GM12878 (cell line): ENCODE results near the gene SH2D5. TPM values are rescaled to one million over a fixed set of nuclear protein-coding genes. Genes with fewer than 3 reads are reported as not detected.

ENCODE experiments used
- ATAC-seq: fragments of 200-7000 bp; cut with Tn5 transposase; 3 replicates; pipeline ENCODE4 v1.9.1; 2020; ENCODE audit warnings: mild to moderate bottlenecking, moderate library complexity
- BruUV-seq: library from RNA; stranded (reverse); fragments of 400-500 nt; replicated peaks from 2 replicates; lab custom pipeline; 2021; lab: Mats Ljungman, UMichigan
- CTCF ChIA-PET: fragments of 300-600 bp; sonication (Branson Sonifier 250); formaldehyde crosslinking; extraction: SDS; loops from one replicate; lab custom pipeline; 2021; ENCODE audit warnings: inconsistent platforms; lab: Yijun Ruan, JAX
- POLR2A ChIA-PET: fragments of 350-600 bp; formaldehyde crosslinking; extraction: SDS; loops from one replicate; lab custom pipeline; 2021; ENCODE audit warnings: inconsistent platforms; lab: Charles Lee
- RAD21 ChIA-PET: fragments of 300-600 bp; sonication (Branson Sonifier 250); formaldehyde crosslinking; loops from one replicate; lab custom pipeline; 2023; ENCODE audit warnings: antibody characterized with exemption; ENCODE audit not compliant: unreplicated experiment; lab: Charles Lee
- SMC1A ChIA-PET: fragments of 300-600 bp; sonication (Branson Sonifier 250); formaldehyde crosslinking; loops from one replicate; lab custom pipeline; 2023; ENCODE audit not compliant: unreplicated experiment, uncharacterized antibody; lab: Charles Lee
- DNase-seq: peaks from one replicate; pipeline ENCODE4 v3.0.0-alpha.2; 2011; ENCODE audit warnings: low read depth, low spot score
- FAIRE-seq: peaks from 3 replicates; lab custom pipeline; 2011; peaks lifted over from hg19 to GRCh38; lab: Jason Lieb, UNC
- H2AFZ ChIP-seq: 2 replicates; pipeline ENCODE4 v1.6.0; 2011; ENCODE audit warnings: low read depth, low read length, control low read depth; ENCODE audit not compliant: control insufficient read depth
- H3K27ac ChIP-seq: 2 replicates; pipeline ENCODE4 v1.5.1; 2011; ENCODE audit warnings: control low read depth; ENCODE audit not compliant: control insufficient read depth, insufficient read depth
- H3K27me3 ChIP-seq, 2 experiments: replicated peaks in 1 of 2; 2 replicates each; pipeline versions ENCODE4 v1.6.0 to v1.6.1; 2011; ENCODE audit warnings: low read length in 1 of 2; ENCODE audit not compliant: control insufficient read depth in 2 of 2, insufficient read depth in 2 of 2
- H3K36me3 ChIP-seq, 2 experiments: 2 replicates each; pipeline ENCODE4 v1.5.1; 2011; ENCODE audit warnings: low read length in 1 of 2; ENCODE audit not compliant: control insufficient read depth in 2 of 2, insufficient read depth in 2 of 2
- H3K4me1 ChIP-seq: 2 replicates; pipeline ENCODE4 v1.6.1; 2011; ENCODE audit warnings: mild to moderate bottlenecking, low read length, moderate library complexity, mixed read lengths; ENCODE audit not compliant: control insufficient read depth, insufficient read depth
- H3K4me2 ChIP-seq: 2 replicates; pipeline ENCODE4 v1.6.0; 2011; ENCODE audit warnings: control low read depth; ENCODE audit not compliant: control insufficient read depth, insufficient read depth
- H3K4me3 ChIP-seq: fragments of 200-600 bp; sonication (generic); 2 replicates; pipeline ENCODE4 v1.5.1; 2016
- H3K79me2 ChIP-seq: 2 replicates; pipeline ENCODE4 v1.6.0; 2011; ENCODE audit warnings: low read length; ENCODE audit not compliant: control insufficient read depth, insufficient read depth
- H3K9ac ChIP-seq: 2 replicates; pipeline ENCODE4 v1.8.0; 2011; ENCODE audit warnings: low read length, control low read depth, mixed read lengths; ENCODE audit not compliant: control insufficient read depth, insufficient read depth
- H3K9me3 ChIP-seq: replicated peaks from 3 replicates; pipeline ENCODE4 v1.5.1; 2011; ENCODE audit warnings: mild to moderate bottlenecking, low read length; ENCODE audit not compliant: control insufficient read depth, insufficient read depth
- H4K20me1 ChIP-seq: 2 replicates; pipeline ENCODE4 v1.6.0; 2011; ENCODE audit not compliant: control insufficient read depth, insufficient read depth
- ATF7 ChIP-seq: fragments of 450-650 bp; IDR thresholded peaks from 2 replicates; pipeline ENCODE4 v1.6.1; 2016; ENCODE audit warnings: low read depth, mild to moderate bottlenecking
- BACH1 ChIP-seq: fragments of 450-650 bp; IDR thresholded peaks from 2 replicates; pipeline ENCODE4 v1.6.1; 2017; ENCODE audit warnings: mild to moderate bottlenecking, borderline replicate concordance
- CBFB ChIP-seq: IDR thresholded peaks from 2 replicates; pipeline ENCODE4 v1.6.1; 2016; ENCODE audit warnings: antibody characterized with exemption, low read depth
- FOS ChIP-seq: IDR thresholded peaks from 3 replicates; pipeline ENCODE4 v1.6.1; 2011; ENCODE audit warnings: borderline replicate concordance; ENCODE audit not compliant: insufficient read length; ENCODE audit errors: extremely low read depth
- HCFC1 ChIP-seq: fragments of 150-350 bp; IDR thresholded peaks from 2 replicates; pipeline ENCODE4 v1.6.1; 2014; ENCODE audit warnings: low read length
- JUNB ChIP-seq: IDR thresholded peaks from 2 replicates; pipeline ENCODE4 v1.6.1; 2016; ENCODE audit warnings: antibody characterized with exemption, mild to moderate bottlenecking
- MAX ChIP-seq: IDR thresholded peaks from 2 replicates; pipeline ENCODE4 v1.6.1; 2012; ENCODE audit warnings: low read depth, low read length, improper control_type of control experiment
- NR2C1 ChIP-seq: fragments of 450-650 bp; IDR thresholded peaks from 2 replicates; pipeline ENCODE4 v1.6.1; 2017; ENCODE audit warnings: antibody characterized with exemption, mild to moderate bottlenecking, moderate library complexity
- RCOR1 ChIP-seq: conservative IDR thresholded peaks from 2 replicates; pipeline ENCODE4 v1.6.1; 2012; ENCODE audit warnings: low read depth, low read length, improper control_type of control experiment
- RFX5 ChIP-seq: IDR thresholded peaks from 2 replicates; pipeline ENCODE4 v1.6.1; 2011; ENCODE audit warnings: low read depth, low read length, improper control_type of control experiment
- STAT1 ChIP-seq: fragments of 450-650 bp; conservative IDR thresholded peaks from 2 replicates; pipeline ENCODE4 v1.6.1; 2014; ENCODE audit warnings: antibody characterized with exemption, mild to moderate bottlenecking
- ZBTB33 ChIP-seq: fragments of 450-650 bp; IDR thresholded peaks from 2 replicates; pipeline ENCODE4 v1.6.1; 2017; ENCODE audit warnings: mild to moderate bottlenecking
- ZNF217 ChIP-seq: fragments of 450-650 bp; IDR thresholded peaks from 2 replicates; pipeline ENCODE4 v1.6.1; 2017; ENCODE audit warnings: antibody characterized with exemption, mild to moderate bottlenecking
- WGBS: methylation state at CpG from one replicate; pipeline ENCODE4 v1.1.6; 2016; ENCODE audit warnings: low lambda C conversion rate; ENCODE audit not compliant: insufficient replicate concordance, insufficient coverage; ENCODE audit errors: missing lambda C conversion rate; 5-methylcytosine and 5-hydroxymethylcytosine counted together
- in situ Hi-C: fragments of 300-500 bp; cut with MboI; formaldehyde crosslinking; loops from 9 replicates; pipeline ENCODE4 v1.14.3; 2018; ENCODE audit warnings: mixed read lengths
- intact Hi-C: fragments of 100-400 bp; cut with micrococcal nuclease; formaldehyde crosslinking; loops from one replicate; pipeline ENCODE4 v1.14.2; 2022; ENCODE audit not compliant: unreplicated experiment
- polyA plus RNA-seq, 11 experiments: library from polyadenylated mRNA; depleted of rRNA in 4 of 11; unstranded in 6 of 11; stranded (reverse) in 5 of 11; fragments of >200 nt; fragmentation: Nextera tagmentation in 4 of 11; fragmentation: Illumina TruSeq in 1 of 11; extraction: Ambion mirVana in 4 of 11; extraction: Trizol in 1 of 11; gene quantifications; 1 replicate in 1 of 11; 2 replicates in 10 of 11; pipeline versions ENCODE4 v1.2.1 to v1.2.3, GENCODE V29; 2011 to 2016; ENCODE audit warnings: inconsistent platforms in 2 of 11, missing spikeins in 2 of 11, low read depth in 1 of 11
- total RNA-seq, 4 experiments: library from RNA; depleted of rRNA in 3 of 4; stranded (reverse); fragments of >200 nt in 3 of 4; fragmentation: Illumina TruSeq in 1 of 4; extraction: Trizol in 1 of 4; gene quantifications; 2 replicates each; pipeline versions ENCODE4 v1.2.1 to v1.2.3, GENCODE V29; 2013 to 2021
- TF ChIP-seq, protein P1 (sequence below): IDR thresholded peaks from 2 replicates; pipeline ENCODE4 v1.6.1; 2011; ENCODE audit warnings: borderline replicate concordance, low read depth, mild to moderate bottlenecking, moderate library complexity, low read length; ENCODE audit not compliant: insufficient read depth, poor library complexity, severe bottlenecking

Gene SH2D5
- total and polyA plus RNA-seq, 10 of the 15 experiments (the other 5 are each of a cell fraction or from before 2014, with no cell fraction given), result 0.03 to 0.62 (median 0.20) TPM; not detected in 3

DNA sequence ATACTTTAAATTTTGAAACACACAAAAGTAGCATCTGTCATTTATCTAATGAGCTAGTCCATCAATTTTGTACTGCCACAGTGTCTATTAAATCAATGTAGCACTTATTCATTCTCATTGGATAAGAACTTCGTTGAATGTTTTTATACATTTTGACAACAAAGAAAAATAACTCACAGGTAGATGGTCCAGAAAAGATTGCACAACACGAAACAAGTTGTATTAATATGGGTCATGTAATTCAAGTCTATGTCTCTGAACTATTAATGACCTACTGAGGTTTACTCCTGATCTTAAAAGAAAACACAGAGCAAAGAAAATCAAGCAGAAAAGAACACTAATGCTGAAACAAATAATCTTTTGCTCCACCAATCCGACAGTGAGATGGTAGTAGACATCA is 39.3 kb upstream of the SH2D5 start:
- H3K27ac ChIP-seq, result no peak overlapping the region
- BruUV-seq, result no TSS peak
- H3K36me3 ChIP-seq, result peaks cover 10 to 51% of the 10 kb centered on the region in 2 experiments
- POLR2A ChIA-PET, result no interaction called here
- H3K4me2 ChIP-seq, result no peak overlapping the region
- no peaks in the 10 kb centered on the region for H3K9me3 ChIP-seq
- ATAC-seq (no peak), FAIRE-seq (no peak), DNase-seq (no peak)
- no peak overlapping the region for H2AFZ ChIP-seq
- TF ChIP-seq BACH1, result no peak
- no peak for TF ChIP-seq HCFC1
- TF ChIP-seq, protein P1, sequence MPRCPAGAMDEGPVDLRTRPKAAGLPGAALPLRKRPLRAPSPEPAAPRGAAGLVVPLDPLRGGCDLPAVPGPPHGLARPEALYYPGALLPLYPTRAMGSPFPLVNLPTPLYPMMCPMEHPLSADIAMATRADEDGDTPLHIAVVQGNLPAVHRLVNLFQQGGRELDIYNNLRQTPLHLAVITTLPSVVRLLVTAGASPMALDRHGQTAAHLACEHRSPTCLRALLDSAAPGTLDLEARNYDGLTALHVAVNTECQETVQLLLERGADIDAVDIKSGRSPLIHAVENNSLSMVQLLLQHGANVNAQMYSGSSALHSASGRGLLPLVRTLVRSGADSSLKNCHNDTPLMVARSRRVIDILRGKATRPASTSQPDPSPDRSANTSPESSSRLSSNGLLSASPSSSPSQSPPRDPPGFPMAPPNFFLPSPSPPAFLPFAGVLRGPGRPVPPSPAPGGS, result no peak
- TF ChIP-seq ZNF217, result no peak
- TF ChIP-seq STAT1, result no peak
- TF ChIP-seq ATF7, result no peak
- no peak for TF ChIP-seq ZBTB33
- no peak for TF ChIP-seq NR2C1
- TF ChIP-seq CBFB, result no peak
- TF ChIP-seq FOS, result no peak
- TF ChIP-seq JUNB, result no peak
- TF ChIP-seq RCOR1, result no peak
- no peak for TF ChIP-seq RFX5
- no peak for TF ChIP-seq MAX
- intact Hi-C loops, result no loop called here
- no peaks in the 10 kb centered on the region for H3K4me1 ChIP-seq
- H4K20me1 ChIP-seq, result no peaks in the 10 kb centered on the region; the same call in 1 of the 2 replicates
- no peaks in the 10 kb centered on the region for H3K27me3 ChIP-seq
- in situ Hi-C loops, result loop anchor here (25.0 kb wide), 2 partner anchors 941 to 1584 kb away; no protein-coding TSS in a partner anchor
- CTCF ChIA-PET, result interaction anchor here (0.8 to 1.4 kb wide), 4 partner anchors 9 to 424 kb away, joined by 3 to 4 read pairs (median 3); no protein-coding TSS in a partner anchor
- H3K9ac ChIP-seq, result no peak overlapping the region
- 83% methylated on average over 3 of the region's 3 CpGs for WGBS
- peaks cover 3% of the 10 kb centered on the region; the same call in 1 of the 2 replicates for H3K79me2 ChIP-seq
- RAD21 ChIA-PET, result no interaction called here
- SMC1A ChIA-PET, result interaction anchor here (1.1 kb wide), 2 partner anchors 9 to 10 kb away, joined by 3 read pairs; no protein-coding TSS in a partner anchor
- H3K4me3 ChIP-seq, result no peak overlapping the region
